HEK293T (cell line): ENCODE measurements around the gene FAP.

ENCODE experiments used
- ARNT ChIP-seq: fragments of 450-650 bp; IDR thresholded peaks from 2 replicates; pipeline ENCODE4 v1.6.1; 2017; ENCODE audit warnings: mild to moderate bottlenecking
- BHLHE40 ChIP-seq: fragments of 450-650 bp; IDR thresholded peaks from 2 replicates; pipeline ENCODE4 v1.6.1; 2016; ENCODE audit warnings: mild to moderate bottlenecking, moderate library complexity, borderline replicate concordance
- CTBP1 ChIP-seq: fragments of 450-650 bp; IDR thresholded peaks from 2 replicates; pipeline ENCODE4 v1.6.1; 2016; ENCODE audit warnings: borderline replicate concordance
- FOXA1 ChIP-seq: fragments of 450-650 bp; IDR thresholded peaks from 2 replicates; pipeline ENCODE4 v1.6.1; 2016; ENCODE audit warnings: mild to moderate bottlenecking
- FOXK2 ChIP-seq: fragments of 450-650 bp; IDR thresholded peaks from 2 replicates; pipeline ENCODE4 v1.6.1; 2016; ENCODE audit warnings: mild to moderate bottlenecking
- FOXM1 ChIP-seq: fragments of 450-650 bp; IDR thresholded peaks from 2 replicates; pipeline ENCODE4 v1.6.1; 2017; ENCODE audit warnings: mild to moderate bottlenecking, borderline replicate concordance
- L3MBTL2 ChIP-seq: fragments of 450-650 bp; conservative IDR thresholded peaks from 2 replicates; pipeline ENCODE4 v1.6.1; 2016; ENCODE audit warnings: mild to moderate bottlenecking
- SP1 ChIP-seq: fragments of 450-650 bp; IDR thresholded peaks from 2 replicates; pipeline ENCODE4 v1.6.1; 2017
- SUZ12 ChIP-seq: fragments of 450-650 bp; IDR thresholded peaks from 2 replicates; pipeline ENCODE4 v1.6.1; 2016; ENCODE audit warnings: mild to moderate bottlenecking
- TARDBP ChIP-seq: fragments of 450-650 bp; IDR thresholded peaks from 2 replicates; pipeline ENCODE4 v1.6.1; 2016
- TF ChIP-seq, protein P1 (sequence below): fragments of 450-650 bp; IDR thresholded peaks from 2 replicates; pipeline ENCODE4 v1.6.1; 2016

DNA sequence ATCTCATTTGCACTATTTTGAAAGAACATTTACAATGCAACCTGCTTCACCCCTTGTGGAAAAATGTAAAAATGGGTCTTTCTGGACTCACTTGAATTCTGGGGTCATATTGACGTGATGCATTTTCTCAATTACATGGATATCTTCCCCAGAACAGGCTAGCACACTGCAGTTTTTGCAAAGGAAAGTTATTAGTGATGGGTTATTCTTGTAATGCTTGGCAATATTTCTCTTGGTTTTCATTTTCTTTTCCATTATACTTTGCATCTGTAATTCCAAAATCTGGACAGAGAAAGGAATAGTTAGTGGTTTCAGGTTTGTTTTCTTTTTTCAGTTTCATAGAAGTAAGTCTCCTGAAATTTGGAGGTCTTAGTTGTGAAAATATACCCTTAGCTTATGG lies 24.8 kb upstream of the FAP start:
- TF ChIP-seq SP1 (no peak), SUZ12 (no peak), FOXM1 (no peak), FOXK2 (no peak), CTBP1 (no peak), ARNT (no peak), BHLHE40 (no peak), L3MBTL2 (no peak), TARDBP (no peak), FOXA1 (no peak)
- TF ChIP-seq, protein P1, sequence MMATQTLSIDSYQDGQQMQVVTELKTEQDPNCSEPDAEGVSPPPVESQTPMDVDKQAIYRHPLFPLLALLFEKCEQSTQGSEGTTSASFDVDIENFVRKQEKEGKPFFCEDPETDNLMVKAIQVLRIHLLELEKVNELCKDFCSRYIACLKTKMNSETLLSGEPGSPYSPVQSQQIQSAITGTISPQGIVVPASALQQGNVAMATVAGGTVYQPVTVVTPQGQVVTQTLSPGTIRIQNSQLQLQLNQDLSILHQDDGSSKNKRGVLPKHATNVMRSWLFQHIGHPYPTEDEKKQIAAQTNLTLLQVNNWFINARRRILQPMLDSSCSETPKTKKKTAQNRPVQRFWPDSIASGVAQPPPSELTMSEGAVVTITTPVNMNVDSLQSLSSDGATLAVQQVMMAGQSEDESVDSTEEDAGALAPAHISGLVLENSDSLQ = no peak
